ENCODE results near the gene PRR36. TPM values are rescaled to one million over a fixed set of nuclear protein-coding genes. Genes with fewer than 3 reads are reported as not detected.

PRR36 gene
- total RNA-seq, 1 experiment from 2014 or later: not detected

GRCh38 chr19:7873304-7874075 is 700 bp downstream of the PRR36 start:
- no peak for DNase-seq (ENCODE audit: extremely low read depth, low read depth)

- DNase-seq (ENCODE audit: extremely low read depth, low read depth): no peak
Measured at GRCh38 chr19:7872306-7873204, 1.6 kb downstream of the PRR36 start.

GRCh38 chr19:7871437-7872305 is 2.5 kb downstream of the PRR36 start:
- peak; percentile 84 for DNase-seq (ENCODE audit: extremely low read depth, low read depth)

GRCh38 chr19:7870571-7871436 is 3.4 kb downstream of the PRR36 start:
- DNase-seq (ENCODE audit: extremely low read depth, low read depth): peak; percentile 91

GRCh38 chr19:7869910-7870511 is 4.2 kb downstream of the PRR36 start:
- DNase-seq (ENCODE audit: extremely low read depth, low read depth): peak; percentile 77

- DNase-seq (ENCODE audit: extremely low read depth, low read depth): peak; percentile 57
Measured at GRCh38 chr19:7869453-7869909, 4.7 kb downstream of the PRR36 start.

GRCh38 chr19:7868671-7869452 is 5.3 kb downstream of the PRR36 start:
- DNase-seq (ENCODE audit: extremely low read depth, low read depth): peak; percentile 78

- DNase-seq (ENCODE audit: extremely low read depth, low read depth): no peak
Measured at GRCh38 chr19:7868326-7868670, 5.9 kb downstream of the PRR36 start.

GRCh38 chr19:7867092-7867844 is 6.9 kb downstream of the PRR36 start:
- DNase-seq (ENCODE audit: extremely low read depth, low read depth): no peak

GRCh38 chr19:7866399-7867091 is 7.6 kb downstream of the PRR36 start:
- no peak for DNase-seq (ENCODE audit: extremely low read depth, low read depth)

GRCh38 chr19:7865262-7865911 is 8.8 kb downstream of the PRR36 start:
- no peak for DNase-seq (ENCODE audit: extremely low read depth, low read depth)

- DNase-seq (ENCODE audit: extremely low read depth, low read depth): no peak
Measured at GRCh38 chr19:7864690-7865074, 9.5 kb downstream of the PRR36 start.

- no peak for DNase-seq (ENCODE audit: extremely low read depth, low read depth)
Measured at GRCh38 chr19:7863971-7864689, 10.1 kb downstream of the PRR36 start.

- DNase-seq (ENCODE audit: extremely low read depth, low read depth): no peak
Measured at GRCh38 chr19:7863157-7863970, 10.8 kb downstream of the PRR36 start.

- DNase-seq (ENCODE audit: extremely low read depth, low read depth): no peak
Measured at GRCh38 chr19:7862413-7862951, 11.7 kb downstream of the PRR36 start.
